Sigmoid colon (tissue), 4 donors: Measurements from ENCODE around the gene DYNC1I1.

ENCODE experiments used
- EP300 ChIP-seq, 4 donors: sonication (generic); formaldehyde crosslinking; IDR thresholded peaks; one replicate each; pipeline ENCODE4 v1.6.1; 2017; ENCODE audit warnings: antibody characterized with exemption in 4 of 4
- POLR2A ChIP-seq, 2 donors: fragments of 450-650 bp; IDR thresholded peaks; one replicate each; pipeline ENCODE4 v1.6.1; 2016; ENCODE audit warnings: antibody characterized with exemption in 2 of 2, mild to moderate bottlenecking in 2 of 2, moderate library complexity in 2 of 2
- POLR2AphosphoS5 ChIP-seq, 4 donors: sonication (generic); formaldehyde crosslinking; IDR thresholded peaks; one replicate each; pipeline ENCODE4 v1.6.1; 2017; ENCODE audit warnings: antibody characterized with exemption in 4 of 4
- TF ChIP-seq, protein P1 (sequence below), 4 experiments: fragments of 450-650 bp in 3 of 4; fragments of 200-600 bp in 1 of 4; IDR thresholded peaks; one replicate each; pipeline ENCODE4 v1.5.1; 2016 to 2019; ENCODE audit warnings: antibody characterized with exemption in 4 of 4, mild to moderate bottlenecking in 3 of 4, moderate library complexity in 2 of 4

DNA sequence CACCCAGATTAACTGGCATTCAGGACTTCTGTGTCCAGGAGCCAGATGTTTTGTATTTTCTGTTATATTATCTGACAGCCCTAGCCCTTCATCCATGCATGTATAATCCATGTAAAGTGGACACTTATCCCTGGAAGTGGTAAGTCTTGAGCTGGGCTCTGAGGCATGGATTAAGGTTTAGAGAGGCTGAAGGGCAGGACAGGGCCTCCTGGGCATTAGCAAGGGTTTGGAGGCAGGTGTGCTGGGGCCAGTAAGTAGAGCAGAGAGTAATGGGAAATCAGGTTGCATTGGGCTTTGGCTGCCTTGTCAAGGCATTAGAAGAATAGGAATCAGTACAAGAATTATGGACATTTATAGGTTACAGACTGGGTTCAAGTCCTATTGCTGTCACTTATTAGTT is 138.0 kb downstream of the DYNC1I1 start:
- TF ChIP-seq POLR2A (IDR thresholded peaks at IDR 0.05): no peak
- TF ChIP-seq, protein P1, sequence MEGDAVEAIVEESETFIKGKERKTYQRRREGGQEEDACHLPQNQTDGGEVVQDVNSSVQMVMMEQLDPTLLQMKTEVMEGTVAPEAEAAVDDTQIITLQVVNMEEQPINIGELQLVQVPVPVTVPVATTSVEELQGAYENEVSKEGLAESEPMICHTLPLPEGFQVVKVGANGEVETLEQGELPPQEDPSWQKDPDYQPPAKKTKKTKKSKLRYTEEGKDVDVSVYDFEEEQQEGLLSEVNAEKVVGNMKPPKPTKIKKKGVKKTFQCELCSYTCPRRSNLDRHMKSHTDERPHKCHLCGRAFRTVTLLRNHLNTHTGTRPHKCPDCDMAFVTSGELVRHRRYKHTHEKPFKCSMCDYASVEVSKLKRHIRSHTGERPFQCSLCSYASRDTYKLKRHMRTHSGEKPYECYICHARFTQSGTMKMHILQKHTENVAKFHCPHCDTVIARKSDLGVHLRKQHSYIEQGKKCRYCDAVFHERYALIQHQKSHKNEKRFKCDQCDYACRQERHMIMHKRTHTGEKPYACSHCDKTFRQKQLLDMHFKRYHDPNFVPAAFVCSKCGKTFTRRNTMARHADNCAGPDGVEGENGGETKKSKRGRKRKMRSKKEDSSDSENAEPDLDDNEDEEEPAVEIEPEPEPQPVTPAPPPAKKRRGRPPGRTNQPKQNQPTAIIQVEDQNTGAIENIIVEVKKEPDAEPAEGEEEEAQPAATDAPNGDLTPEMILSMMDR (IDR thresholded peaks at IDR 0.05): no peak
- TF ChIP-seq POLR2AphosphoS5 (IDR thresholded peaks at IDR 0.05): no peak
- no peak for TF ChIP-seq EP300 (IDR thresholded peaks at IDR 0.05)
